Measurements from ENCODE around the gene CADPS2. TPM values are rescaled to one million over a fixed set of nuclear protein-coding genes. Genes with fewer than 3 reads are reported as not detected.

Gene CADPS2
- polyA plus RNA-seq, 1 experiment, result 0.38 TPM

GRCh38 chr7:122433765-122434164 is 452.5 kb downstream of the CADPS2 start:
- TF ChIP-seq, protein P1, sequence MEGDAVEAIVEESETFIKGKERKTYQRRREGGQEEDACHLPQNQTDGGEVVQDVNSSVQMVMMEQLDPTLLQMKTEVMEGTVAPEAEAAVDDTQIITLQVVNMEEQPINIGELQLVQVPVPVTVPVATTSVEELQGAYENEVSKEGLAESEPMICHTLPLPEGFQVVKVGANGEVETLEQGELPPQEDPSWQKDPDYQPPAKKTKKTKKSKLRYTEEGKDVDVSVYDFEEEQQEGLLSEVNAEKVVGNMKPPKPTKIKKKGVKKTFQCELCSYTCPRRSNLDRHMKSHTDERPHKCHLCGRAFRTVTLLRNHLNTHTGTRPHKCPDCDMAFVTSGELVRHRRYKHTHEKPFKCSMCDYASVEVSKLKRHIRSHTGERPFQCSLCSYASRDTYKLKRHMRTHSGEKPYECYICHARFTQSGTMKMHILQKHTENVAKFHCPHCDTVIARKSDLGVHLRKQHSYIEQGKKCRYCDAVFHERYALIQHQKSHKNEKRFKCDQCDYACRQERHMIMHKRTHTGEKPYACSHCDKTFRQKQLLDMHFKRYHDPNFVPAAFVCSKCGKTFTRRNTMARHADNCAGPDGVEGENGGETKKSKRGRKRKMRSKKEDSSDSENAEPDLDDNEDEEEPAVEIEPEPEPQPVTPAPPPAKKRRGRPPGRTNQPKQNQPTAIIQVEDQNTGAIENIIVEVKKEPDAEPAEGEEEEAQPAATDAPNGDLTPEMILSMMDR (IDR thresholded peaks at IDR 0.05; ENCODE audit: insufficient read depth, low read depth, low read length), result no peak
- POLR2A ChIA-PET, result no interaction called here

DNA sequence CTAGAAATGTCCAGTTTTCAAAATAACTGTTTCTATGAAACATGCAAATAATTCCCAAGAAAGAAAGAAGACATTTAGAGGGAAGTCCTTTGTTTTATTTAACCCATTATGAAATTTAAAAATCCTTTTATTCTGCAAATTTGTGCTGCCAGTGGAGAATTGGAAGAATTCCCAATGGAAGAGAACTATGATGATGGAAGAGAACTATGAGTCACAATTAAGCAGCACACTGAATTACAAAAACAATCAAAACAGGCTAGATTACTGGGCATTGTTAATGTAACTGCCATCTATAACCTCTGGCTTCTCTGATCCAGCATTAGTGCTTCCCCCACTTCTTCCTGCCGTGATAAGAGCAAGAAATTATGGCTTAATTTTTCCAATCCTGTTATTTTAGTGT is 455.6 kb downstream of the CADPS2 start:
- Histone ChIP-seq H3K4me3 (ENCODE audit: low read depth, low read length) (no peak overlapping the region), H3K27me3 (ENCODE audit: control insufficient read depth, insufficient read depth, low read length) (no peaks in the 10 kb centered on the region), H3K36me3 (ENCODE audit: control insufficient read depth, insufficient read depth, low read length) (no peaks in the 10 kb centered on the region)
- POLR2A ChIA-PET, result no interaction called here
- CTCF ChIA-PET, result no interaction called here
- no peak for DNase-seq (ENCODE audit: low read depth)
- TF ChIP-seq, protein P1 (IDR thresholded peaks at IDR 0.05; ENCODE audit: insufficient read depth, low read depth, low read length), result no peak

More at GRCh38 chr7:122433765-122434164, 452.5 kb downstream of the CADPS2 start:
- H3K27me3 ChIP-seq (ENCODE audit: control insufficient read depth, insufficient read depth, low read length), result no peaks in the 10 kb centered on the region
- H3K36me3 ChIP-seq (ENCODE audit: control insufficient read depth, insufficient read depth, low read length), result no peaks in the 10 kb centered on the region
- H3K4me3 ChIP-seq (ENCODE audit: low read depth, low read length), result no peak overlapping the region
- DNase-seq (ENCODE audit: low read depth), result no peak
- CTCF ChIA-PET, result no interaction called here

DNA sequence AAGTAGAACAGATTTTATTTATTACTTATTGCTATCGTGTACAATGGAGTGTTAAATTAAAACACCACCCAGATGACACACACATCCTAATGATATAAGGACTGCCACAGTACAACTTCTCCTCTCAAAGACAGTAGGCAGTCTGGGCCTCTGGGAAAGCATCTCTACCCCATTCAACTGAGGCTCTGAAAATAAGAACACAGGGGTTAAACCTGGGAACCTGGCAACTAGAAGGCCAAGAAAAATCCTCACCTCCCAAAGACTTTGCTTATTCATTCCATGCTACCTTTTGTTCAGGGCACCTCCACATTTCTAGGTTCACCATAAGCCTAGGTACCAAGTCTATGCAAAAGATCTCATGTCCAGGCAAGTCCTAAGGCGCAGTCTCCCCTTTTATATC is 456.3 kb downstream of the CADPS2 start:
- Histone ChIP-seq H3K27me3 (ENCODE audit: control insufficient read depth, insufficient read depth, low read length) (no peaks in the 10 kb centered on the region), H3K4me3 (ENCODE audit: low read depth, low read length) (no peak overlapping the region), H3K36me3 (ENCODE audit: control insufficient read depth, insufficient read depth, low read length) (no peaks in the 10 kb centered on the region)
- TF ChIP-seq, protein P1 (IDR thresholded peaks at IDR 0.05; ENCODE audit: insufficient read depth, low read depth, low read length), result no peak
- POLR2A ChIA-PET, result no interaction called here
- no peak for DNase-seq (ENCODE audit: low read depth)
- CTCF ChIA-PET, result no interaction called here

DNA sequence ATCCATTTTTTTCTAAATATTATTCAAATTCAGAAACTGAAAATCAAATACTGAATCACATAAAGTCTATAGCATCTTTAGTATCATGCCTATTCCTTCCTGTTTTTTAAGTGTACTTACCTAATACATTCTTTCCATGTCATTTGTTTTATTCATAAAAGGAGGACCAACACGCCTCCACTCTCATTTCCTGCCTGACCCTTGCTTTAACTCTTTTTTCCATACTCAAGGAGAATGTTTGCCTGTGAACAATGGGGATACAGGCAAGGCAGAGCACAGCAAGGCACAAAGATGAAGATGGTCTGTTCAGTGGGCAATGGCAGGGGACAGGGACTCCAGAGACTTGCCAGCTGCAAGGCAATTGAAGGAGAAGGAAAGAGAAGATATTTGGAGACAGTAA is 460.5 kb downstream of the CADPS2 start:
- no peak for DNase-seq (ENCODE audit: low read depth)
- Histone ChIP-seq H3K27me3 (ENCODE audit: control insufficient read depth, insufficient read depth, low read length) (no peaks in the 10 kb centered on the region), H3K36me3 (ENCODE audit: control insufficient read depth, insufficient read depth, low read length) (no peaks in the 10 kb centered on the region), H3K4me3 (ENCODE audit: low read depth, low read length) (no peak overlapping the region)
- ChIA-PET CTCF (no interaction called here), POLR2A (no interaction called here)
- TF ChIP-seq, protein P1 (IDR thresholded peaks at IDR 0.05; ENCODE audit: insufficient read depth, low read depth, low read length), result no peak

DNA sequence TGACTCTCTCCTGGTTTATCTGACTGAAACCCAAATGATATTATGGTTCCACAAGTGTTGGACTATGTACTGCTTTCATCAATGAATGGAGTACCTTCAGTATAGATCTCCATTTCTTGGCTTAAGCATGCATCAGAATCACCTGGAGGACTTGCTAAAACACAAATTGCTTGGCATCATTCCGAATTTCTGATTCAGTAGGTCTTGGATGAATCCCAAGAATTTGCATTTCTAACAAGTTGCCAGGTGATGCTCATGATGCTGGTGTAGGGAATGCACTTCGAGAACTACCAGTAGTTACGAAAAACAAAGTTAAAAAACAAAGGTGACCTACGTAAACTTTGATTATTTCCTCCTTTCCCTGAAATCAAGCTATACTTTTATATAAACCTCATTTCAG is 462.7 kb downstream of the CADPS2 start:
- CTCF ChIA-PET, result no interaction called here
- no peaks in the 10 kb centered on the region for H3K36me3 ChIP-seq (ENCODE audit: control insufficient read depth, insufficient read depth, low read length)
- no peaks in the 10 kb centered on the region for H3K27me3 ChIP-seq (ENCODE audit: control insufficient read depth, insufficient read depth, low read length)
- POLR2A ChIA-PET, result no interaction called here
- no peak for DNase-seq (ENCODE audit: low read depth)
- no peak overlapping the region for H3K4me3 ChIP-seq (ENCODE audit: low read depth, low read length)
- TF ChIP-seq, protein P1 (IDR thresholded peaks at IDR 0.05; ENCODE audit: insufficient read depth, low read depth, low read length), result no peak
